SK-N-MC (cell line): ENCODE measurements around the gene TRIP6.

Experiments used
- DNase-seq: peaks from one replicate; pipeline ENCODE4 v3.0.0-alpha.2; 2011; ENCODE audit warnings: low read depth, low spot score
- H3K27ac ChIP-seq: fragments of 200-600 bp; sonication (generic); 2 replicates; pipeline ENCODE4 v1.5.1; 2016; ENCODE audit warnings: mixed run types
- H3K36me3 ChIP-seq: fragments of 200-600 bp; sonication (generic); 2 replicates; pipeline ENCODE4 v1.6.1; 2017; ENCODE audit warnings: antibody characterized with exemption, low read length, mixed read lengths; ENCODE audit not compliant: insufficient read depth
- H3K4me3 ChIP-seq: fragments of 200-600 bp; sonication (generic); 2 replicates; pipeline ENCODE4 v1.5.1; 2016
- H3K9ac ChIP-seq: fragments of 200-600 bp; sonication (generic); 2 replicates; pipeline ENCODE4 v1.8.0; 2017; ENCODE audit warnings: mixed run types, mixed read lengths; ENCODE audit not compliant: insufficient read length
- H3K9me3 ChIP-seq: fragments of 200-600 bp; sonication (generic); 2 replicates; pipeline ENCODE4 v1.6.1; 2017; ENCODE audit warnings: low read depth, mild to moderate bottlenecking, antibody characterized with exemption, low read length, moderate library complexity, mixed read lengths
- EZH2 ChIP-seq: fragments of 200-600 bp; sonication (generic); IDR thresholded peaks from one replicate; pipeline ENCODE4 v1.6.1; 2017; ENCODE audit warnings: antibody characterized with exemption
- FOXP2 ChIP-seq: optimal IDR thresholded peaks from 2 replicates; pipeline ENCODE3; 2011; ENCODE audit warnings: mild to moderate bottlenecking, moderate library complexity; ENCODE audit not compliant: insufficient read depth; ENCODE audit errors: extremely low read length, control extremely low read depth
- POLR2AphosphoS5 ChIP-seq: IDR thresholded peaks from 2 replicates; pipeline ENCODE4 v1.6.1; 2012; ENCODE audit warnings: mild to moderate bottlenecking, low read depth, low read length, borderline replicate concordance

TRIP6 gene, protein sequence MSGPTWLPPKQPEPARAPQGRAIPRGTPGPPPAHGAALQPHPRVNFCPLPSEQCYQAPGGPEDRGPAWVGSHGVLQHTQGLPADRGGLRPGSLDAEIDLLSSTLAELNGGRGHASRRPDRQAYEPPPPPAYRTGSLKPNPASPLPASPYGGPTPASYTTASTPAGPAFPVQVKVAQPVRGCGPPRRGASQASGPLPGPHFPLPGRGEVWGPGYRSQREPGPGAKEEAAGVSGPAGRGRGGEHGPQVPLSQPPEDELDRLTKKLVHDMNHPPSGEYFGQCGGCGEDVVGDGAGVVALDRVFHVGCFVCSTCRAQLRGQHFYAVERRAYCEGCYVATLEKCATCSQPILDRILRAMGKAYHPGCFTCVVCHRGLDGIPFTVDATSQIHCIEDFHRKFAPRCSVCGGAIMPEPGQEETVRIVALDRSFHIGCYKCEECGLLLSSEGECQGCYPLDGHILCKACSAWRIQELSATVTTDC

DNA sequence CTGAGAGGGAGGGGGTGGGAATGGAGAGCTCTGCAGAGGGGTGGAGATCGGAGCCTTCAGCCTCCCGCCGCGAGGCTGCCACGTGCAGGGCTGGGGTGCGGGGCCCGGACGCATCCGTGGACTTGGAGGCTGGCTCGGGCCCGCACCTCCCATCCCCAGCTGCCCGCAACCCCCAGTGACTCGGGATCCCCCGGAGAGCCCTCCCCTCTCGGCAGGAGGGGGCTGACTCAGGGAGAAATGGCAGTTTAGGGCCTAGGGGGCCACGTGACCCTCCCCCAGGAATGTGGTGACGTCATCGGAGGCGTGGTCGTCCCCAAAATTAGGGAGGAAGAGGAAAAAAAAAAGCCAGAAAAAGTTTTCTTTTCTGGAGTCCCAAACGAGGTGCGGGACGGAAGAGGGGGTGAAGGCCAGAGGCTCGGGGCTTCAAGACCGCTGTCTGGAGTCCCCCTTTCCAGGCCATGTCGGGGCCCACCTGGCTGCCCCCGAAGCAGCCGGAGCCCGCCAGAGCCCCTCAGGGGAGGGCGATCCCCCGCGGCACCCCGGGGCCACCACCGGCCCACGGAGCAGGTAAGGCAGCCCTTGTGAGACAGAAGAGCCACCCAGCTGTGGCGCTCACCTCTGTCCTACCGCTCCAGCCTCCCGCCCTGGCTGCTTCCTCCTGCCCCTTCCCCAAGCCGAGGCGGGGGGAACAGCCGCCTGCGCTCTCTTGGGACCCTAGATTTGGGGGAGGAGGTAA, at the start of gene TRIP6:
Gene TRIP6 (plus strand): TSS at position 348 of the 736 bp plus-strand sequence. CDS start 111 bp downstream, at position 459.
- peaks cover 22% of the 10 kb centered on the region for H3K36me3 ChIP-seq
- H3K9ac ChIP-seq = peak within 1 kb of the TSS; percentile 98
- H3K9me3 ChIP-seq = no peaks in the 10 kb centered on the region
- H3K4me3 ChIP-seq = peak within 1 kb of the TSS; percentile 92
- peak; percentile 66 for DNase-seq
- H3K27ac ChIP-seq = peak within 1 kb of the TSS; percentile 98
- TF ChIP-seq EZH2 = no peak
- peak; percentile 88 for TF ChIP-seq FOXP2
- TF ChIP-seq POLR2AphosphoS5 = peak; percentile 89

DNA sequence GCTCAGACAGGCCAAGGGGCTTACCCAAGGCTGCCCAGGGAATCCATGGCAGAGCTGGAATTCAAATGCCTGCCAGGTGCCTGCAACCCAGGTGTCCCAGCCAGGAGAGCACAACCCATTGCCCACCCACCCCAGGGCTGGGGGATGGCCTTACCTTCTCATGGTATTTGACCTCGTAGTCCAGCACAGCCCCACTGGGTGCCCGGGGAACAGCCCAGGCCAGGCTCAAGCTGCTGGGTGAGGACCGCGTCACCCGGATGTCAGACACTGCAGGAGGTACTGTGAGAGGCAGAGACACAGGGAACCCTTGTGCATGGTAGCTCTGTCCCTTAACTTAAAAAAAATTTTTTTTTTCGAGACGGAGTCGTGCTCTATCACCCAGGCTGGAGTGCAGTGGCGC, 48.8 kb upstream of the TRIP6 start:
- peaks cover 87% of the 10 kb centered on the region for H3K36me3 ChIP-seq
- no peaks in the 10 kb centered on the region for H3K9me3 ChIP-seq
- H3K4me3 ChIP-seq = no peak overlapping the region
- DNase-seq = no peak
- H3K27ac ChIP-seq = no peak overlapping the region
- TF ChIP-seq EZH2 = no peak
- no peak for TF ChIP-seq FOXP2
- TF ChIP-seq POLR2AphosphoS5 = no peak; the same call in 1 of the 2 replicates
- no peak overlapping the region for H3K9ac ChIP-seq

- Histone ChIP-seq H3K36me3 (peaks cover 87% of the 10 kb centered on the region), H3K4me3 (no peak overlapping the region), H3K9me3 (no peaks in the 10 kb centered on the region), H3K27ac (no peak overlapping the region), H3K9ac (no peak overlapping the region)
- TF ChIP-seq EZH2 (no peak), POLR2AphosphoS5 (no peak), FOXP2 (no peak)
- DNase-seq = no peak
These were observed 48.4 kb upstream of the TRIP6 start for GRCh38 chr7:100818825-100819224.

DNA sequence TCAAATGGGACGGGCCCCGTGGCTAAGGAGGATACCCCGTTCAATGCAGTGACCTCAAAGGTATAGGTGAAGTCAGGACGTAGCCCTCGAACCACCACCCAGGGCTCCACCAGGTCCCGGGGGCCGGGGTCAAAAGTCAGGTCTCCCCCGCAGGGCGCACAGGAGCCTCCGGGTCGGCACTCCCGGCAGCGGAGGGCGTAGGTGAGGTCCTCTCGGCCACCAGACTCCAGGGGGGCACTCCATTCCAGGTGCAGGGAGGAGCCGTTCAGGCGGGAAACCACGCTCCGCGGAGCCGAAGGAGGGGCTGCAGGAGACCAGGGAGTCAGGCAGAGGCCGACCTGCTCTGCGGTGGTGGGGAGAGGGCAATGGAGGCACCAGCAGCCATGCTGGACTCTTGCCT, 47.6 kb upstream of the TRIP6 start:
- H3K36me3 ChIP-seq = peaks cover 87% of the 10 kb centered on the region

DNA sequence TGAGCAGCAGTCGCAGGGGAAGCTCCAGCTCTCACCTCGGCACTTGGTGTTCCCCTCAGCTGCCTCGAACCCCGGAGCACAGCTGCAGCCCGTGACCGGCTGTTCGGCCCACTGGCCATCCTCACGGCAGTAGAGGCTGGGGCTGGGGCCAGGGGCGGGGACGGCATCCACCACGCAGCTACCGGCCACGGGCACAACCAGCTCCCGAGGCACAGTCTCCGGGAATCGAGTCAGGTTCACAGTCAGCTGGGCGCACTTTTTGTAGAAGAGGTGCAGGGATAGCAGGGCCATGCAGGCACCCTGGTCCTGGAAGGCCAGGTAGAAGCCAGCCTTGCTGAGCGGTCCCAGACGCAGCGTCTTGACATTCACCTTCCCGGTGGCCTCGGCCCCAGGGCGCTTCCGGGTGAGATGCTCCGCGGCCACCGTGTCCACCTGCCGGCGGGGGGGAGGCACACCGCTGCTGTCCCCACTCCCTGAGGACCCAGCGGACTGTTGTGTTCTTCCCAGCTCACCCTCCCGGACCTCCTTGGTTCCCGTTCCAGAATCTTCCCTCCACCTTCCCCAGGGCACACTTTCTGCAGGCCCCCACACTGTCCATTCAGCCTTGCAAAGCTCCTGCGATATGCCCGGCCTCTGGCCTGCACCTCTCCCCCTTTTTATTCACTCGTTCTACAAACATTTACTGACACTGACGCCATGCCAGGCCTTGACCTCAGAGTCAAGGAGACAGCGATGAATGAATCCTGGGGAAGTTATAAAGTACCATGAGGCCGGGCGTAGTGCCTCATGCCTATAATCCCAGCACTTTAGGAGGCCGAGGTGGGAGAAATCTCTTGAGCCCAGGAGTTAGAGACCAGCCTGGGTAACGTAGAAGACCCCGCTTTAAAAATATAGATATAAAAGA, 44.7 kb upstream of the TRIP6 start:
- no peaks in the 10 kb centered on the region for H3K9me3 ChIP-seq
- TF ChIP-seq EZH2 (no peak), FOXP2 (no peak), POLR2AphosphoS5 (no peak)
- peaks cover 64% of the 10 kb centered on the region for H3K36me3 ChIP-seq
- no peak overlapping the region for H3K9ac ChIP-seq
- H3K27ac ChIP-seq = no peak overlapping the region
- H3K4me3 ChIP-seq = no peak overlapping the region
- DNase-seq = no peak

More for the DNA sequence above, 47.6 kb upstream of the TRIP6 start:
- Histone ChIP-seq H3K27ac (no peak overlapping the region), H3K9me3 (no peaks in the 10 kb centered on the region), H3K9ac (no peak overlapping the region), H3K4me3 (no peak overlapping the region)
- no peak for TF ChIP-seq EZH2
- TF ChIP-seq FOXP2 = no peak
- TF ChIP-seq POLR2AphosphoS5 = no peak
- DNase-seq = no peak

- TF ChIP-seq EZH2 = no peak
- no peak for TF ChIP-seq POLR2AphosphoS5
- TF ChIP-seq FOXP2 = no peak
- Histone ChIP-seq H3K9ac (no peak overlapping the region), H3K27ac (no peak overlapping the region), H3K36me3 (peaks cover 61% of the 10 kb centered on the region), H3K4me3 (no peak overlapping the region), H3K9me3 (no peaks in the 10 kb centered on the region)
- DNase-seq = no peak
These were observed 44.1 kb upstream of the TRIP6 start for GRCh38 chr7:100823140-100823525.

GRCh38 chr7:100823534-100823933, 43.7 kb upstream of the TRIP6 start:
- no peak overlapping the region for H3K9ac ChIP-seq
- H3K4me3 ChIP-seq = no peak overlapping the region
- TF ChIP-seq FOXP2 (no peak), POLR2AphosphoS5 (no peak), EZH2 (no peak)
- peaks cover 57% of the 10 kb centered on the region for H3K36me3 ChIP-seq
- no peaks in the 10 kb centered on the region for H3K9me3 ChIP-seq
- no peak for DNase-seq
- H3K27ac ChIP-seq = no peak overlapping the region

GRCh38 chr7:100824499-100825214, 42.5 kb upstream of the TRIP6 start:
- DNase-seq = no peak
- Histone ChIP-seq H3K9me3 (no peaks in the 10 kb centered on the region), H3K4me3 (peak overlapping the region; percentile 91)

More at GRCh38 chr7:100824499-100825214, 42.5 kb upstream of the TRIP6 start:
- TF ChIP-seq POLR2AphosphoS5 = no peak; the same call in 1 of the 2 replicates
- no peak for TF ChIP-seq EZH2
- TF ChIP-seq FOXP2 = no peak
- peak overlapping the region; percentile 30 for H3K9ac ChIP-seq
- peaks cover 46% of the 10 kb centered on the region for H3K36me3 ChIP-seq
- H3K27ac ChIP-seq = no peak overlapping the region
